ENCODE measurements around the gene SDK2.
A peak's percentile ranks its signal among the peaks of the same experiment; 100 is the strongest.

The SDK2 gene

GRCh38 chr17:73609758-73610157 is 34.5 kb downstream of the SDK2 start:
- DNase-seq (ENCODE audit: low spot score): no peak

- DNase-seq (ENCODE audit: low spot score): no peak
Measured at GRCh38 chr17:73609060-73609459, 35.2 kb downstream of the SDK2 start.

GRCh38 chr17:73605444-73605843 is 38.8 kb downstream of the SDK2 start:
- no peak for DNase-seq (ENCODE audit: low spot score)

- no peak for DNase-seq (ENCODE audit: low spot score)
Measured at GRCh38 chr17:73604476-73604875, 39.8 kb downstream of the SDK2 start.

- DNase-seq (ENCODE audit: low spot score): no peak
Measured at GRCh38 chr17:73603971-73604370, 40.3 kb downstream of the SDK2 start.

GRCh38 chr17:73600103-73600871 is 44.0 kb downstream of the SDK2 start:
- no peak for DNase-seq (ENCODE audit: low spot score)

- DNase-seq (ENCODE audit: low spot score): no peak
Measured at GRCh38 chr17:73599599-73599998, 44.6 kb downstream of the SDK2 start.

GRCh38 chr17:73598212-73598611 is 46.0 kb downstream of the SDK2 start:
- DNase-seq (ENCODE audit: low spot score): no peak

GRCh38 chr17:73595931-73596330 is 48.3 kb downstream of the SDK2 start:
- no peak for DNase-seq (ENCODE audit: low spot score)

- peak; percentile 87 for DNase-seq (ENCODE audit: low spot score)
Measured at GRCh38 chr17:73595479-73595878, 48.8 kb downstream of the SDK2 start.

- DNase-seq (ENCODE audit: low spot score): no peak
Measured at GRCh38 chr17:73595068-73595467, 49.2 kb downstream of the SDK2 start.

- DNase-seq (ENCODE audit: low spot score): no peak
Measured at GRCh38 chr17:73594598-73594997, 49.6 kb downstream of the SDK2 start.

- peak; percentile 70 for DNase-seq (ENCODE audit: low spot score)
Measured at GRCh38 chr17:73594025-73594424, 50.2 kb downstream of the SDK2 start.

- DNase-seq (ENCODE audit: low spot score): no peak
Measured at GRCh38 chr17:73593249-73593965, 50.8 kb downstream of the SDK2 start.

GRCh38 chr17:73592501-73592961 is 51.7 kb downstream of the SDK2 start:
- DNase-seq (ENCODE audit: low spot score): no peak

GRCh38 chr17:73592079-73592415 is 52.2 kb downstream of the SDK2 start:
- DNase-seq (ENCODE audit: low spot score): no peak

GRCh38 chr17:73591296-73592078 is 52.8 kb downstream of the SDK2 start:
- DNase-seq (ENCODE audit: low spot score): no peak

- no peak for DNase-seq (ENCODE audit: low spot score)
Measured at GRCh38 chr17:73589363-73589980, 54.8 kb downstream of the SDK2 start.

GRCh38 chr17:73588891-73589290 is 55.4 kb downstream of the SDK2 start:
- DNase-seq (ENCODE audit: low spot score): no peak

- DNase-seq (ENCODE audit: low spot score): no peak
Measured at GRCh38 chr17:73588301-73588846, 55.9 kb downstream of the SDK2 start.

GRCh38 chr17:73586921-73587602 is 57.2 kb downstream of the SDK2 start:
- DNase-seq (ENCODE audit: low spot score): no peak
